Measurements from ENCODE around the gene PLEKHH3. TPM values are rescaled to one million over a fixed set of nuclear protein-coding genes. Genes with fewer than 3 reads are reported as not detected.
A peak's percentile ranks its signal among the peaks of the same experiment; 100 is the strongest.

Gene PLEKHH3
- total and polyA plus RNA-seq, 10 of the 15 experiments (the other 5 are each of a cell fraction or from before 2014, with no cell fraction given), result 0.31 to 38.0 (median 11.0) TPM

DNA sequence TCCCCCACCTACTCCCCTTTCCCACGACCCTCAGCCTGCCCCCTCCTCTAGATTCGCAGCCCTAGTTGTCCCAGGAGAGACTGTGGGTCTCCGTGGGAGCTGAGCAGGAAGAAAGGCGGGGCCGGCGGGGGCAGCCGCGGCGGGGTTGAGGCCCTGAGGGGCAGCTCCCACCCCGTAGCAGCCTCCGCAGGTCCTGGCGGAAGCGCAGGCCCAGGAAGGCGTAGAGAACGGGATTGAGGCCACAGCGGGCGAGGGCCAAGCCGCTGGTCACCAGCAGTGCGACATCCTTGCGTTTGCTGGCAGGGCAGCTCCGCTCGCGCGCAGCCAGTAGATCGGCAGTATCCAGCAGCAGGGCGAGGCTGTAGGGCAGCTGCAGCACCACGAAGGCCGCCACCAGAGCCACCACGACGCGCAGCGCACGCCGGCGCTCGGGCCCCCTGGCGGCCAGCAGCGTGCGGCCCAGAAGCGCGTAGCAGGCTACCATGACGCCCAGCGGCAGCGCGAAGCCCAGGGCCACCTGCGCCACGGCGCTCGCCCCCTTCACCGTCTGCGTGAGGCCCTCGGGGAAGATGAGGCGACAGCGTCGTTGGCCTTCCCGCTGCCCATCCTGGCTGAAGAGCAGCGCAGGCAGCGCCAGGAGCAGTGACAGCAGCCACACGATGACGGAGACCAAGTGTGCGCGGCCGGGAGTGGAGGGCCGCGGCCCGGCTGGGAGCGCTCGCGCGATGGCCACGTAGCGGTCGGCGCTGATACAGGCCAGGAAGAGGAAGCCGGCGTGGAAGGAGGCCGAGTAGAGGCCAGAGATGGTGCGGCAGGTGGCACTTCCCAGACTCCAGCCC lies 2.9 kb upstream of the PLEKHH3 start:
- 22% methylated on average over 75 of the region's 78 CpGs for WGBS (ENCODE audit: insufficient coverage, insufficient replicate concordance, low lambda C conversion rate, missing lambda C conversion rate)
- Histone ChIP-seq H3K4me3 (peak overlapping the region; percentile 82), H3K27ac (ENCODE audit: control insufficient read depth, insufficient read depth) (peak overlapping the region; percentile 93), H4K20me1 (ENCODE audit: control insufficient read depth, insufficient read depth) (no peaks in the 10 kb centered on the region), H3K4me2 (ENCODE audit: control insufficient read depth, insufficient read depth) (peak overlapping the region; percentile 100), H3K9ac (ENCODE audit: control insufficient read depth, insufficient read depth, low read length) (peak overlapping the region; percentile 82), H3K79me2 (ENCODE audit: control insufficient read depth, insufficient read depth, low read length) (peaks cover 76% of the 10 kb centered on the region), H2AFZ (ENCODE audit: control insufficient read depth, low read depth, low read length) (peak overlapping the region; percentile 91), H3K9me3 (replicated peaks; ENCODE audit: control insufficient read depth, insufficient read depth, low read length) (no peaks in the 10 kb centered on the region; the same call in 2 of the 3 replicates), H3K4me1 (ENCODE audit: control insufficient read depth, insufficient read depth, low read length) (peaks cover 19% of the 10 kb centered on the region), H3K27me3 (replicated peaks in 1 of 2; ENCODE audit: control insufficient read depth in 2 of 2, insufficient read depth in 2 of 2, low read length in 1 of 2) (no peaks in the 10 kb centered on the region), H3K36me3 (ENCODE audit: control insufficient read depth in 2 of 2, insufficient read depth in 2 of 2, low read length in 1 of 2) (no peaks in the 10 kb centered on the region)
- FAIRE-seq (peak; percentile 27), DNase-seq (ENCODE audit: low read depth, low spot score) (no peak), ATAC-seq (peak; percentile 55)
- in situ Hi-C loops (cut with MboI), result no loop called here
- POLR2A ChIA-PET, result interaction anchor here (0.7 to 6.6 kb wide), 13 partner anchors 21 to 265 kb away, joined by 3 to 120 read pairs (median 5); partner anchors contain the start of genes PSMC3IP, RETREG3, TUBG1 and TUBG2
- intact Hi-C loops (cut with micrococcal nuclease; ENCODE audit: unreplicated experiment), result loop anchor here (2.0 to 5.0 kb wide), 2 partner anchors 61 to 83 kb away; partner anchors contain the start of gene RAMP2
- SMC1A ChIA-PET (ENCODE audit: uncharacterized antibody, unreplicated experiment), result interaction anchor here (0.9 to 8.3 kb wide), 13 partner anchors 16 to 143 kb away, joined by 3 to 124 read pairs (median 8); partner anchors contain the start of genes PSMC3IP, RETREG3, TUBG1 and TUBG2
- CTCF ChIA-PET, result interaction anchor here (0.8 to 10.1 kb wide), 28 partner anchors 8 to 143 kb away, joined by 3 to 239 read pairs (median 5); partner anchors contain the start of genes NAGLU, PSMC3IP, RETREG3 and TUBG1
- BruUV-seq (replicated peaks), result no TSS peak
- RAD21 ChIA-PET (ENCODE audit: unreplicated experiment), result interaction anchor here (0.6 to 6.5 kb wide), 22 partner anchors 10 to 578 kb away, joined by 3 to 152 read pairs (median 5); partner anchors contain the start of genes PSMC3IP, RETREG3, TUBG1 and VPS25
- 0 out of 2 replicates have a peak, but pooled peaks have one; percentile 19 for TF ChIP-seq EED (IDR thresholded peaks at IDR 0.05; ENCODE audit: low read depth)
- TF ChIP-seq, protein P1, sequence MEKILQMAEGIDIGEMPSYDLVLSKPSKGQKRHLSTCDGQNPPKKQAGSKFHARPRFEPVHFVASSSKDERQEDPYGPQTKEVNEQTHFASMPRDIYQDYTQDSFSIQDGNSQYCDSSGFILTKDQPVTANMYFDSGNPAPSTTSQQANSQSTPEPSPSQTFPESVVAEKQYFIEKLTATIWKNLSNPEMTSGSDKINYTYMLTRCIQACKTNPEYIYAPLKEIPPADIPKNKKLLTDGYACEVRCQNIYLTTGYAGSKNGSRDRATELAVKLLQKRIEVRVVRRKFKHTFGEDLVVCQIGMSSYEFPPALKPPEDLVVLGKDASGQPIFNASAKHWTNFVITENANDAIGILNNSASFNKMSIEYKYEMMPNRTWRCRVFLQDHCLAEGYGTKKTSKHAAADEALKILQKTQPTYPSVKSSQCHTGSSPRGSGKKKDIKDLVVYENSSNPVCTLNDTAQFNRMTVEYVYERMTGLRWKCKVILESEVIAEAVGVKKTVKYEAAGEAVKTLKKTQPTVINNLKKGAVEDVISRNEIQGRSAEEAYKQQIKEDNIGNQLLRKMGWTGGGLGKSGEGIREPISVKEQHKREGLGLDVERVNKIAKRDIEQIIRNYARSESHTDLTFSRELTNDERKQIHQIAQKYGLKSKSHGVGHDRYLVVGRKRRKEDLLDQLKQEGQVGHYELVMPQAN (conservative IDR thresholded peaks at IDR 0.05), result peak; percentile 76
- TF ChIP-seq, protein P2, sequence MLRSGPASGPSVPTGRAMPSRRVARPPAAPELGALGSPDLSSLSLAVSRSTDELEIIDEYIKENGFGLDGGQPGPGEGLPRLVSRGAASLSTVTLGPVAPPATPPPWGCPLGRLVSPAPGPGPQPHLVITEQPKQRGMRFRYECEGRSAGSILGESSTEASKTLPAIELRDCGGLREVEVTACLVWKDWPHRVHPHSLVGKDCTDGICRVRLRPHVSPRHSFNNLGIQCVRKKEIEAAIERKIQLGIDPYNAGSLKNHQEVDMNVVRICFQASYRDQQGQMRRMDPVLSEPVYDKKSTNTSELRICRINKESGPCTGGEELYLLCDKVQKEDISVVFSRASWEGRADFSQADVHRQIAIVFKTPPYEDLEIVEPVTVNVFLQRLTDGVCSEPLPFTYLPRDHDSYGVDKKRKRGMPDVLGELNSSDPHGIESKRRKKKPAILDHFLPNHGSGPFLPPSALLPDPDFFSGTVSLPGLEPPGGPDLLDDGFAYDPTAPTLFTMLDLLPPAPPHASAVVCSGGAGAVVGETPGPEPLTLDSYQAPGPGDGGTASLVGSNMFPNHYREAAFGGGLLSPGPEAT (IDR thresholded peaks at IDR 0.05; ENCODE audit: low read depth), result peak; percentile 54; the same call in 1 of the 2 replicates
- TF ChIP-seq SUPT20H (IDR thresholded peaks at IDR 0.05; ENCODE audit: borderline replicate concordance, control insufficient read depth, low read depth, low read length), result no peak
- peak; percentile 38 for TF ChIP-seq HDAC6 (IDR thresholded peaks at IDR 0.05; ENCODE audit: unreplicated experiment)
- TF ChIP-seq, protein P3, sequence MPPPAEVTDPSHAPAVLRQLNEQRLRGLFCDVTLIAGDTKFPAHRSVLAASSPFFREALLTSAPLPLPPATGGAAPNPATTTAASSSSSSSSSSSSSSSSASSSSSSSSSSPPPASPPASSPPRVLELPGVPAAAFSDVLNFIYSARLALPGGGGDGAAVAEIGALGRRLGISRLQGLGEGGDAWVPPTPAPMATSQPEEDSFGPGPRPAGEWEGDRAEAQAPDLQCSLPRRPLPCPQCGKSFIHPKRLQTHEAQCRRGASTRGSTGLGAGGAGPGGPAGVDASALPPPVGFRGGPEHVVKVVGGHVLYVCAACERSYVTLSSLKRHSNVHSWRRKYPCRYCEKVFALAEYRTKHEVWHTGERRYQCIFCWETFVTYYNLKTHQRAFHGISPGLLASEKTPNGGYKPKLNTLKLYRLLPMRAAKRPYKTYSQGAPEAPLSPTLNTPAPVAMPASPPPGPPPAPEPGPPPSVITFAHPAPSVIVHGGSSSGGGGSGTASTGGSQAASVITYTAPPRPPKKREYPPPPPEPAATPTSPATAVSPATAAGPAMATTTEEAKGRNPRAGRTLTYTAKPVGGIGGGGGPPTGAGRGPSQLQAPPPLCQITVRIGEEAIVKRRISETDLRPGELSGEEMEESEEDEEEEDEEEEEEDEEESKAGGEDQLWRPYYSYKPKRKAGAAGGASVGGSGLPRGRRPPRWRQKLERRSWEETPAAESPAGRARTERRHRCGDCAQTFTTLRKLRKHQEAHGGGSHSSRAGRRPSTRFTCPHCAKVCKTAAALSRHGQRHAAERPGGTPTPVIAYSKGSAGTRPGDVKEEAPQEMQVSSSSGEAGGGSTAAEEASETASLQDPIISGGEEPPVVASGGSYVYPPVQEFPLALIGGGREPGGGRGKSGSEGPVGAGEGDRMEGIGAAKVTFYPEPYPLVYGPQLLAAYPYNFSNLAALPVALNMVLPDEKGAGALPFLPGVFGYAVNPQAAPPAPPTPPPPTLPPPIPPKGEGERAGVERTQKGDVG (CRISPR knock-in tag; IDR thresholded peaks at IDR 0.05), result no peak
- TF ChIP-seq STAT1 (conservative IDR thresholded peaks at IDR 0.05), result no peak
- TF ChIP-seq ZBED1 (IDR thresholded peaks at IDR 0.05; ENCODE audit: borderline replicate concordance), result peak; percentile 41; the same call in 1 of the 2 replicates
- no peak for TF ChIP-seq SIX5 (IDR thresholded peaks at IDR 0.05; ENCODE audit: low read depth, low read length, severe bottlenecking)
- TF ChIP-seq EZH2 (IDR thresholded peaks at IDR 0.05; ENCODE audit: borderline replicate concordance, control insufficient read depth, low read depth, low read length), result no peak
- peak; percentile 37; the same call in 1 of the 2 replicates for TF ChIP-seq MTA2 (IDR thresholded peaks at IDR 0.05; ENCODE audit: low read depth)
- TF ChIP-seq TBL1XR1 (IDR thresholded peaks at IDR 0.05; ENCODE audit: low read depth, low read length), result no peak
- TF ChIP-seq ETV6 (conservative IDR thresholded peaks at IDR 0.05 in 1 of 2, IDR thresholded peaks at IDR 0.05 in 1 of 2; ENCODE audit: borderline replicate concordance in 1 of 2, low read depth in 1 of 2), result 0 out of 4 replicates have a peak, but pooled peaks of 1 of the 2 experiments have one; percentile 22
